ENCODE results near the gene MEG3. TPM values are rescaled to one million over a fixed set of nuclear protein-coding genes. Genes with fewer than 3 reads are reported as not detected.
A peak's percentile ranks its signal among the peaks of the same experiment; 100 is the strongest.

MEG3 gene
- total and polyA plus RNA-seq, 2 of the 8 experiments (the other 6 are each of a cell fraction or from before 2014, with no cell fraction given), result 0.17 to 1.1 TPM

DNA sequence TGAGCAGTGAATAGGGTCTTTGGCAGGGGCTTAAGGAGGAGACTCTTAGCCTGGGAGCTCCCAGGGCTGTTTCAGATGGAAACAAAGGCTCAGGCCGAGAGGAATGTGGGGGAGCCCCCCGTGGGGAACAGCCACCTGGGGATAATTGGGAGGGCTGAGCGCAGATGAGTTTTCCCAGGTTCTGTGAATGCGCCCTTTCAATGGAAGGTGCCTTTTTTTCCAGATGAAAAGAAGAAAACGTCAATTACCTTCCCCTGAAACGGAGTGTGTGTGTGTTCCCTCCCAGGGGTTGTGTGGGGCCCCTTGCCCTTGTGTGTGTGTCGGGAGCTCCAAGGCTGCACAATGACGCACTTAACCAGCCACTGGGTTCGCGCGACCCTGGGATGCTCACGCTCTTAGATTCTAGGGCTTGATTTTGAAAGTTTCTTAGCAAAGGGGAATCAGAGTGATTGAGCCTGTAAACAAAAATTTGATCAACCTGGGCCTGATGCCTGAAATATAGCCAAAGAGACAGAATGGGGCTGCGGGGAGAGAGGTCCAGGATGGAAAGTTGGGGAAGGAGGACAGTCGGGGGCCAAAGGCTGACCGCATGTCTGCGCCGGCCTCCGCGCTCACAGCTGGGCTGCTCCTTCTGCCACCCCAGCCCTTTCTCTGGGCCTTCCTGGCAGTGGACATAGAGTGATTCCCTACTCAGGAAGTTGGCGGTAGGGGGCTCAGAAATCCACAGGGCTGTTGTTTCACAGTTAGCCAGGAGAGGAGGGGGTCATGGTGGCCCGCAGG, 14.6 kb downstream of the MEG3 start:
- FAIRE-seq (peak; percentile 74), DNase-seq (ENCODE audit: low read depth in 1 of 2, low spot score in 2 of 2) (peak in 1 of 2 experiments; percentile 63)
- WGBS, 2 experiments (ENCODE audit: extremely low coverage in 1 of 2, insufficient coverage in 1 of 2, insufficient read length in 1 of 2, insufficient replicate concordance in 2 of 2, low coverage in 1 of 2, low lambda C conversion rate in 2 of 2, missing lambda C conversion rate in 1 of 2), result 40% methylated on average over 21 of the region's 21 CpGs; no CpG with 5 or more reads in 1 of the 2 experiments
- no peaks in the 10 kb centered on the region for H3K9me3 ChIP-seq (ENCODE audit: insufficient read depth in 2 of 2, low read depth in 1 of 2, low read length in 1 of 2)
- peak overlapping the region; percentile 48; the same call in 1 of the 2 replicates for H2BK5ac ChIP-seq (ENCODE audit: low read depth, low read length)
- no peak overlapping the region for H2BK15ac ChIP-seq (ENCODE audit: low read length)
- peak overlapping the region; percentile 88 for H3K4ac ChIP-seq (replicated peaks; ENCODE audit: insufficient read length, low read depth, low read length)
- H3K23ac ChIP-seq (ENCODE audit: insufficient read length), result no peak overlapping the region
- H4K8ac ChIP-seq (ENCODE audit: extremely low read depth, insufficient read depth, low read length), result peak overlapping the region; percentile 46
- H4K91ac ChIP-seq (replicated peaks; ENCODE audit: insufficient read length, low read length), result peak overlapping the region; percentile 89
- H3K79me2 ChIP-seq (ENCODE audit: control insufficient read depth in 1 of 2, insufficient read depth in 2 of 2, low read length in 2 of 2), result no peaks in the 10 kb centered on the region
- ChIA-PET POLR2A (ENCODE audit: partially characterized antibody) (interaction anchor here (1.0 to 1.4 kb wide), 2 partner anchors 15 to 29 kb away, joined by 3 read pairs; no protein-coding TSS in a partner anchor), CTCF (ENCODE audit: partially characterized antibody) (interaction anchor here (0.9 to 2.4 kb wide), 6 partner anchors 10 to 456 kb away, joined by 3 to 11 read pairs (median 4); no protein-coding TSS in a partner anchor)
- H2BK12ac ChIP-seq (ENCODE audit: low read depth, low read length), result peak overlapping the region; percentile 87; the same call in 1 of the 2 replicates
- H3K14ac ChIP-seq (ENCODE audit: insufficient read length), result no peak overlapping the region
- no peaks in the 10 kb centered on the region for H3K36me3 ChIP-seq (ENCODE audit: control insufficient read depth in 2 of 4, insufficient read depth in 4 of 4, low read length in 3 of 4)
- no peaks in the 10 kb centered on the region; a peak in 2 of 7 replicates for H3K27me3 ChIP-seq (replicated peaks in 1 of 4; ENCODE audit: control insufficient read depth in 3 of 4, extremely low read depth in 1 of 4, insufficient read depth in 3 of 4, low read length in 3 of 4)
- H3K79me1 ChIP-seq (ENCODE audit: low read depth, low read length), result no peaks in the 10 kb centered on the region
- no peaks in the 10 kb centered on the region for H3K23me2 ChIP-seq (ENCODE audit: low read depth, low read length)
- H2BK120ac ChIP-seq (replicated peaks; ENCODE audit: low read depth, low read length), result peak overlapping the region; percentile 89
- H2AFZ ChIP-seq (ENCODE audit: low read length), result peak overlapping the region; percentile 42; the same call in 1 of the 2 replicates
- no peak overlapping the region for H3K56ac ChIP-seq (replicated peaks; ENCODE audit: insufficient read length, low read depth, low read length)
- peak overlapping the region; percentile 86; the same call in 1 of the 2 replicates for H2BK20ac ChIP-seq (ENCODE audit: low read length)
- H3K4me2 ChIP-seq (ENCODE audit: insufficient read depth in 1 of 2, low read depth in 2 of 2, low read length in 2 of 2), result peak overlapping the region; percentile 9 to 38; a peak in 2 of 4 replicates
- no peak overlapping the region for H3K4me3 ChIP-seq (ENCODE audit: extremely low read depth in 1 of 4, insufficient read depth in 2 of 4, low read depth in 3 of 4, low read length in 4 of 4)
- peak overlapping the region; percentile 75 for H3K18ac ChIP-seq (ENCODE audit: extremely low read depth, low read length)
- H4K20me1 ChIP-seq (replicated peaks in 1 of 2; ENCODE audit: control insufficient read depth in 1 of 2, insufficient read depth in 2 of 2, low read length in 2 of 2), result no peaks in the 10 kb centered on the region
- H3K27ac ChIP-seq (ENCODE audit: low read depth, low read length), result peak overlapping the region; percentile 69; the same call in 1 of the 2 replicates
- H3K9ac ChIP-seq (replicated peaks in 1 of 4; ENCODE audit: extremely low read depth in 1 of 4, low read depth in 3 of 4, low read length in 3 of 4), result no peak overlapping the region; a peak in 1 of 7 replicates
- no peak overlapping the region for H2AK5ac ChIP-seq (ENCODE audit: low read depth, low read length)
- H3K4me1 ChIP-seq (replicated peaks in 1 of 4; ENCODE audit: control insufficient read depth in 3 of 4, insufficient read depth in 4 of 4, low read length in 3 of 4), result peaks cover 0 to 33% (median 21%) of the 10 kb centered on the region in 4 experiments; a peak in 6 of 7 replicates
- peak overlapping the region; percentile 84 for H4K5ac ChIP-seq (ENCODE audit: insufficient read length, low read depth, low read length)
- no peak for TF ChIP-seq SIN3A (conservative IDR thresholded peaks at IDR 0.05 in 1 of 2, IDR thresholded peaks at IDR 0.05 in 1 of 2; ENCODE audit: low read depth in 1 of 2, low read length in 2 of 2)
- no peak for TF ChIP-seq MAFK (IDR thresholded peaks at IDR 0.05; ENCODE audit: low read depth, low read length)
- TF ChIP-seq HDAC2 (IDR thresholded peaks at IDR 0.05; ENCODE audit: borderline replicate concordance in 1 of 2, low read depth in 2 of 2, low read length in 2 of 2), result no peak
- no peak for TF ChIP-seq BCL11A (IDR thresholded peaks at IDR 0.05; ENCODE audit: low read depth in 2 of 2, low read length in 2 of 2)

All from H1 (cell line).